ENCODE data around the gene TBC1D9.

DNA sequence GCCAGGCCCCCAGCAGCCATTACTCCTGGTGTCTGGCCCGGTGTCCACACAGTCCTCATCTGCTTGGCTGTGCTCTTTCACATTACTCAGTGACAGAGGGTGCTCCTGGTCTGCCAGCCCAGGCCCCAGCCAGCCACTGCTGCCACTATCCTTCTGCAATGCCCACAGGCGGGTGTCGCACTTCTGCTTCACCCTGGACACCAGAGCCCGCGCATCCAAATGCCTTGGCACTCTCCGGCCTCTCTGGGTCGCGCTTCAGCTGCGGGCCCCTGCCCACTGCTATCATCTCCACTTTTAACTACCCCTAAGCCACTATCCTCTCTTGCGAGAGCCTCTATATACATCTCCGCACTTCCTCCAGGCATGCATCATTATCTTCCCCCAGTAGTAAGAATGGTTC lies 111.0 kb downstream of the TBC1D9 start:
- TF ChIP-seq, protein P1, sequence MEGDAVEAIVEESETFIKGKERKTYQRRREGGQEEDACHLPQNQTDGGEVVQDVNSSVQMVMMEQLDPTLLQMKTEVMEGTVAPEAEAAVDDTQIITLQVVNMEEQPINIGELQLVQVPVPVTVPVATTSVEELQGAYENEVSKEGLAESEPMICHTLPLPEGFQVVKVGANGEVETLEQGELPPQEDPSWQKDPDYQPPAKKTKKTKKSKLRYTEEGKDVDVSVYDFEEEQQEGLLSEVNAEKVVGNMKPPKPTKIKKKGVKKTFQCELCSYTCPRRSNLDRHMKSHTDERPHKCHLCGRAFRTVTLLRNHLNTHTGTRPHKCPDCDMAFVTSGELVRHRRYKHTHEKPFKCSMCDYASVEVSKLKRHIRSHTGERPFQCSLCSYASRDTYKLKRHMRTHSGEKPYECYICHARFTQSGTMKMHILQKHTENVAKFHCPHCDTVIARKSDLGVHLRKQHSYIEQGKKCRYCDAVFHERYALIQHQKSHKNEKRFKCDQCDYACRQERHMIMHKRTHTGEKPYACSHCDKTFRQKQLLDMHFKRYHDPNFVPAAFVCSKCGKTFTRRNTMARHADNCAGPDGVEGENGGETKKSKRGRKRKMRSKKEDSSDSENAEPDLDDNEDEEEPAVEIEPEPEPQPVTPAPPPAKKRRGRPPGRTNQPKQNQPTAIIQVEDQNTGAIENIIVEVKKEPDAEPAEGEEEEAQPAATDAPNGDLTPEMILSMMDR (IDR thresholded peaks at IDR 0.05; ENCODE audit: low read depth, low read length), result no peak
- TF ChIP-seq EZH2phosphoT487 (IDR thresholded peaks at IDR 0.05; ENCODE audit: low read depth), result no peak

Data from OCI-LY3 (cell line).